Activated CD8-positive, alpha-beta memory T cell treated with anti-CD3 and anti-CD28 coated beads for 48 hours (primary cell): Measurements from ENCODE around the gene PSD4.

Experiments
- DNase-seq, 3 experiments: peaks; one replicate each; pipeline ENCODE4 v3.0.0-alpha.2; 2020; ENCODE audit warnings: low read depth in 2 of 3, low spot score in 2 of 3

PSD4 gene

DNA sequence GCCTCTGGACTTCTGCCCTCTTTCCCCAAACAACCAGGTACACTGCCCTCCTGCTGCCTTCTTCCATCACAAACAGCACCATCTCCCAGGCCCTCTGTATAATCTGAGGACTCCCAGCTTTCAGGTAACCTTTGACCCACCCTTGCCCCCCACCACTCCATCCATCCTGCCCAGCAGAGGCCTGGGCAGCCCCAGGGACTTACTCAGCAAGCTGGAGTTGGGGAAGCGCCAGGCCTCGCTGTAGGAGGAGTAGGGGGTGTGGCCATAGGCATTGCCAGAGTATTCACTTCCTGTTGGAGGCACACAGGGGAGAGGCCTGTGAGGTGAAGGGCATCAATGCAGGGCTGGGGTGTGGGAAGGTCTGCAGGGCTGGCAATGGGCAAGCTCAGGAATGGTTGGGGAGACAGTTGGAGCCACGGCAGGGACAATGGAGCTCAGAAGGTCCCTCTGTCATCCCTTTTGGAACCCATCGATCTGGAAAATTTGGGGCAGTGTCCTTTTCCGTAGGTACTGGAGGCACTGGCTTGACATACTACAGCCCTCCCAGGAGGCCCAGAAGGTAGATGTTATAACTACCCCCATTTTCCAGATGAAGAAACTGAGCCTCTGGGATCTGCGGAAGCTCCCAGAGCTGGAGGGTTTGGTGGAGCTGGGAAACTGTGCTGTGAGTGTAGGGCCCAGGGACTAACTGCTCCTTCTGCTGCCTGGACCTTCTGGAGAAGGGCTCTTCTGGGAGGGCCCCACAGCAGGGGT, 46.3 kb downstream of the PSD4 start:
- DNase-seq: no peak

DNA sequence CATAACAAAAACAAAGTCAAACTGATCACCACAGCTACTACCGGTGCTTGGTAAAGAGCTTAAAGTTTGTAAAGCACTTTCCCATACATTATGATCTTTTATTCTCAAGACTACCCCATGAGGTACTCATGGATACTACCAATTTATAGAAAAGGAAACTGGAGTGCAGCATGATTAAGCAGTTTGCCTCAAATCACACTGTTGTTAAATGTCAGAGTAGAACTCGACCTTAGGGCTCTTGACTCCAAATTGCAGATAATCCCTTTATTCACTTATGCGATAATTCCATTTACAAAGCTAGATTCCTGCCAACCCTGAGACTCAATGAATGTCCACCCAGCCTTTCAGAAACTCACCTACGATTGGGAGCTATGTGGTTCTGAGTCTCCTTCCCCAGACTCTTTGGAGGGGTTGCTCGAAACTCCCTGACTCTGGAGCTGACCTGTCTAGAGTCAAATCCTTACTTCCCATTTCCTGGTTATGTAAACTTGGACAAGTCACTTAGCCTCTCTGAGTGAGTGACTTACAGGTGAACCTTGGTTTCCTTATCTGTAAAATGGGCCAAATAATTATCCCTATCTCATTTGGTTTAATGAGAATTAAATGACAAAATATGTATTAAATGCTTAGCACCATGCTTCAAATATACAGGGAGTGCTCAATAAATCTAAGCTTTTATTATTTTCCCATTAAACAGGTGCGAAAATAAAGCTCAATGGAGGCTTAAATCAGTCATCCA, 47.4 kb downstream of the PSD4 start:
- DNase-seq: no peak

GRCh38 chr2:113221846-113222245, 48.1 kb downstream of the PSD4 start:
- no peak for DNase-seq

GRCh38 chr2:113223813-113224212, 50.0 kb downstream of the PSD4 start:
- DNase-seq: no peak

DNA sequence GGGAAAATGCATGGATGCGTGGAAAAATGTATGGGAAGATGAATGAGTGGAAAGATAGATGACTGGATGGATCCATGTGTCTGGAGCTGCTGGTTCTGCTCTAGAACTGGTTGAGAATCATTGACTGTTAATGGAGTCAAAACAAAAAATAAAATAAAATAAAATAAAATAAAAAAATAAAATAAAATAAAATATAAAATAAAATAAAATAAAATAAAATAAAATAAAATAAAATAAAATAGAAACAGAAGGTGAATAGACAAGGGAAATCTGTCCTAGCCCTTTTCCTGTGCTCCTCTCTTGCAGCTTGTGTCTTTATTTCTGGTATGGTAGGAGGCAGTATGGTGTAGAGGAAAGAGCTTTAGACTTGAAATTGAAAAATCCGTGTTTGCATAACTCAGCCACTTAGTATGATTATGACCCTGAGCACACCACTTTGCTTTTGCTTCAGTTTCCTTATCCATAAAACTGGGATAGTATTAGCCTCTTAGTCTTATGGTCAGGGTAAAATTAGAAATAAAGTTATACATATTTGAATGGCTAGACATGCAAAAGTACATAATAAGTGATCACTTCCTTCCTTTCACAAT, 51.0 kb downstream of the PSD4 start:
- DNase-seq: no peak

GRCh38 chr2:113225263-113226259, 51.8 kb downstream of the PSD4 start:
- no peak for DNase-seq

- DNase-seq: no peak
Observed at GRCh38 chr2:113226462-113226861, 52.7 kb downstream of the PSD4 start.

DNA sequence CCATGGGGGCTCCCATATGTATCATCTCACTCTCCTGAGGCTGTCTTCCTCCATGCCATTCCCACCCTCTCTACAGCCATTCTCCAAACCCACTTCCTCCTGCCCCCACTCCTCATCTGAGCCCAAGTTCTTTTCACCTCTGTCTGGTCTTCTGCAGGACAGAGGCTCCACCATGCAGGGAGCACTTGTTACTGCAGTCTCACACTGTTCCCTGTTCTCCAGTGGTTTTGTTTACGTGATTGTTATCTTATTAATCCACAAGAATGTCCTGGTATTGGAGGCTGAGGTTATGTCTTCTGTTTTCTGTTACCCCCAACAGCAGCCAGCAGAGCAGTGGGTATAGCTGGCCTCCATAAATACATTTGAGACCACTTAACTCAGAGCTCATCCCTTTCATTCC, 53.5 kb downstream of the PSD4 start:
- DNase-seq: no peak

- no peak for DNase-seq
Observed at GRCh38 chr2:113227698-113228097, 53.9 kb downstream of the PSD4 start.

- DNase-seq: no peak
Observed at GRCh38 chr2:113228351-113228750, 54.6 kb downstream of the PSD4 start.

GRCh38 chr2:113228991-113229716, 55.4 kb downstream of the PSD4 start:
- no peak for DNase-seq

DNA sequence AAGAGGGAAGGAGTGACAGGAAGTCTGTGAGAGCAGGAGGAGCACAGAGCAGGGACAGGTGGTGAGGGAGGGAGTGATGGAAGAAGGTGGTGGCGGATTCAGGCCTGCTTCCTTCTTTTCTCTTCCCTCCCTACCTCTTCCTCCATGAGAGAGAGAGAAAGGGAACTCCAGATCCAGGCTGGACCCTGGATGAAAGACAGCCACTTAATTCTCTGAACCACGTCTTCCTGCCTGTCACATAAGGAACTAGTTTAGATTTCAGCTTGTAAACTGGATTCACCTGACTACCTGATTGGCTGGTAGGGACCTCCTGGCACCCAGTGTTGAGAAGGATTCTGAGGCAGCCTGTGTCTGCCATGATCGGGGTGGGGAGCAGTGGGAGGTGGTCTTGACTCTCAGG, 56.0 kb downstream of the PSD4 start:
- DNase-seq: no peak

- no peak for DNase-seq
Observed at GRCh38 chr2:113230531-113230930, 56.8 kb downstream of the PSD4 start.

GRCh38 chr2:113231064-113231463, 57.3 kb downstream of the PSD4 start:
- DNase-seq: no peak

DNA sequence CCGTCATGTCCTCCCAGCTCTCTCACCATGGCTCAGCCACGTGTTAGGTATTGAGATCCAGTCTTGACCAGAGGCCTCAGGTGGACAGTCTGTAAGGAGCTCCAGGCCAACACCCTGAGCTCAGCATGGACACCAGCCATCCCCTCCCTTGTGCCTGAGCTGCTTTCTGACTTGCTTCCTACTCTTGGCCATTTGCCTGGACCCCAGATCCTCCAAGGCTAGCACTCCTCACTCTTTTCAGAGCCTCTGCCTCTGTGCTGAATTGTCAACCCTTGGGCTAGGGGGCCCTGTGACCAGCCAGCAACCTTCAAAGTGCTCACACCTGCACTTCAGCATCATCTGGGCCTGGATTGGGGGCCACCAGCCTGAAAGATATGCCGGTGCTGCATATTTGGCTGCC, 58.4 kb downstream of the PSD4 start:
- DNase-seq: no peak

GRCh38 chr2:113232740-113233139, 59.0 kb downstream of the PSD4 start:
- DNase-seq: no peak

DNA sequence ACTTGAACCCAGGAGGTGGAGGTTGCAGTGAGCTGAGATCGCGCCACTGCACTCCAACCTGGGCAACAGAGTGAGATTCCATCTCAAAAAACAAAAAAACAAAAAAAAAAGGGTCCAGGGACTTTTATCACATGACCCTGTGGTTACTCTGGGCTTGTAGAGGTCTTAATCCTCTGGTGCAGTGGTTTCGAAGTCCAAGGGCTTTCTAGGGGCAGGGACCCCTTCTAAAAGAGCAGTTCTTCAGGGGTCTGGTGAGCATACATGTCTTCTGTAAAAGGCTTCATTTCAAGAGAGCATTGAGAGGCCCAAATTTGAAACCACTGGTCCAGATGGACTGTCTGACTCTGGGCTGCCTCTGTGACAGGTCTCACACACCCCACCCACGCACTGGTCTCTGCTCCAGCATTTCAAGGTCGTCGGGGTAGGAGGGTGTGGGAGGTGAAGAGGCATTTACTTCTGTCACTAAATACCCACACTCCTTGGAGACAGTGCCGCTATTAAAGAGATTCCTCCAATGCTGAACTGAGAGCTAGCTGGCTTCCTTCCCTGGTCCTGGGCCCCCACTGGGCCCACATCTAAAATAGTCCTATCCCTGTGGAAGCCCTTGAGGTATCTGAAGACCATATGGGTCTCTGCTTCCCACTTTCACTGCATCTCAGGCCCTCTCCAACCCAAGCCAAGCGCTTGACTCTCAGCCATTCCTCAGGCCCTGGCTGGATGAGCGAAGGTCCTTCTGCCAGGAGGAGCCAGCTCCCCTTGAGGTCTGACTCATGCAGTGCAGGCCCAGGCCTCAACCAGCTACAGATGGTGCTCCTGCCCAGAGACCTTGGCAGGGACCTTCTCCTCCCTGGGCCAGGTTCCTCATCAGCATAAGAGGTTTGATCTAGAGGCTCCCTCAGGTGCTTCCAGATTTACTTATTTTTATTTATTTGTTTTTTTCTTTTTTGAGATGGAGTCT, 60.1 kb downstream of the PSD4 start:
- no peak for DNase-seq

- DNase-seq: no peak
Observed at GRCh38 chr2:113234721-113235346, 61.1 kb downstream of the PSD4 start.
